ENCODE measurements around the gene EXOSC9. TPM values are rescaled to one million over a fixed set of nuclear protein-coding genes. Genes with fewer than 3 reads are reported as not detected.
"Not testable (repeated sequence)": the region's sequence is repeated elsewhere in the genome, so short reads cannot be mapped to it uniquely, and the experiment has no call there.

The EXOSC9 gene, protein sequence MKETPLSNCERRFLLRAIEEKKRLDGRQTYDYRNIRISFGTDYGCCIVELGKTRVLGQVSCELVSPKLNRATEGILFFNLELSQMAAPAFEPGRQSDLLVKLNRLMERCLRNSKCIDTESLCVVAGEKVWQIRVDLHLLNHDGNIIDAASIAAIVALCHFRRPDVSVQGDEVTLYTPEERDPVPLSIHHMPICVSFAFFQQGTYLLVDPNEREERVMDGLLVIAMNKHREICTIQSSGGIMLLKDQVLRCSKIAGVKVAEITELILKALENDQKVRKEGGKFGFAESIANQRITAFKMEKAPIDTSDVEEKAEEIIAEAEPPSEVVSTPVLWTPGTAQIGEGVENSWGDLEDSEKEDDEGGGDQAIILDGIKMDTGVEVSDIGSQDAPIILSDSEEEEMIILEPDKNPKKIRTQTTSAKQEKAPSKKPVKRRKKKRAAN
- polyA plus RNA-seq (67.3 and 67.4 TPM in 2 replicates), polyA minus RNA-seq (34.6 and 49.5 TPM in 2 replicates)

- H3K4me3 ChIP-seq (ENCODE audit: low read length) = peak within 1 kb of the TSS; percentile 99
- H3K9me2 ChIP-seq (ENCODE audit: insufficient read depth, low read length) = no peaks in the 10 kb centered on the region
- H3K9ac ChIP-seq (ENCODE audit: low read length) = peak within 1 kb of the TSS; percentile 82
- H3K79me2 ChIP-seq (replicated peaks; ENCODE audit: insufficient read depth, low read length) = peaks cover 17% of the 10 kb centered on the region
- no peaks in the 10 kb centered on the region for H3K27me3 ChIP-seq (ENCODE audit: insufficient read depth, low read depth, low read length)
- H3F3A ChIP-seq (ENCODE audit: insufficient read depth, low read length, poor library complexity, severe bottlenecking) = no peaks in the 10 kb centered on the region
- H3K27ac ChIP-seq (ENCODE audit: low read length) = peak within 1 kb of the TSS; percentile 82
- H3K36me3 ChIP-seq (ENCODE audit: insufficient read depth, low read length) = no peaks in the 10 kb centered on the region
- no peak for TF ChIP-seq CTCF (IDR thresholded peaks at IDR 0.05; ENCODE audit: poor library complexity, severe bottlenecking)
- TF ChIP-seq EP300 (conservative IDR thresholded peaks at IDR 0.05; ENCODE audit: poor library complexity, severe bottlenecking) = peak; percentile 52
- TF ChIP-seq EZH2 (IDR thresholded peaks at IDR 0.05; ENCODE audit: borderline replicate concordance, insufficient read depth, low read length, poor library complexity, severe bottlenecking) = no peak
- TF ChIP-seq, protein P1, sequence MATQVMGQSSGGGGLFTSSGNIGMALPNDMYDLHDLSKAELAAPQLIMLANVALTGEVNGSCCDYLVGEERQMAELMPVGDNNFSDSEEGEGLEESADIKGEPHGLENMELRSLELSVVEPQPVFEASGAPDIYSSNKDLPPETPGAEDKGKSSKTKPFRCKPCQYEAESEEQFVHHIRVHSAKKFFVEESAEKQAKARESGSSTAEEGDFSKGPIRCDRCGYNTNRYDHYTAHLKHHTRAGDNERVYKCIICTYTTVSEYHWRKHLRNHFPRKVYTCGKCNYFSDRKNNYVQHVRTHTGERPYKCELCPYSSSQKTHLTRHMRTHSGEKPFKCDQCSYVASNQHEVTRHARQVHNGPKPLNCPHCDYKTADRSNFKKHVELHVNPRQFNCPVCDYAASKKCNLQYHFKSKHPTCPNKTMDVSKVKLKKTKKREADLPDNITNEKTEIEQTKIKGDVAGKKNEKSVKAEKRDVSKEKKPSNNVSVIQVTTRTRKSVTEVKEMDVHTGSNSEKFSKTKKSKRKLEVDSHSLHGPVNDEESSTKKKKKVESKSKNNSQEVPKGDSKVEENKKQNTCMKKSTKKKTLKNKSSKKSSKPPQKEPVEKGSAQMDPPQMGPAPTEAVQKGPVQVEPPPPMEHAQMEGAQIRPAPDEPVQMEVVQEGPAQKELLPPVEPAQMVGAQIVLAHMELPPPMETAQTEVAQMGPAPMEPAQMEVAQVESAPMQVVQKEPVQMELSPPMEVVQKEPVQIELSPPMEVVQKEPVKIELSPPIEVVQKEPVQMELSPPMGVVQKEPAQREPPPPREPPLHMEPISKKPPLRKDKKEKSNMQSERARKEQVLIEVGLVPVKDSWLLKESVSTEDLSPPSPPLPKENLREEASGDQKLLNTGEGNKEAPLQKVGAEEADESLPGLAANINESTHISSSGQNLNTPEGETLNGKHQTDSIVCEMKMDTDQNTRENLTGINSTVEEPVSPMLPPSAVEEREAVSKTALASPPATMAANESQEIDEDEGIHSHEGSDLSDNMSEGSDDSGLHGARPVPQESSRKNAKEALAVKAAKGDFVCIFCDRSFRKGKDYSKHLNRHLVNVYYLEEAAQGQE (IDR thresholded peaks at IDR 0.05; ENCODE audit: borderline replicate concordance) = peak; percentile 42
- TF ChIP-seq TAF1 (IDR thresholded peaks at IDR 0.05; ENCODE audit: low read depth) = peak; percentile 61
- TF ChIP-seq POLR2AphosphoS5 (IDR thresholded peaks at IDR 0.05) = peak; percentile 91
- TF ChIP-seq RAD21 (conservative IDR thresholded peaks at IDR 0.05) = peak; percentile 47
- peak; percentile 95 for TF ChIP-seq MXI1 (conservative IDR thresholded peaks at IDR 0.05; ENCODE audit: poor library complexity, severe bottlenecking)
- peak; percentile 63 for TF ChIP-seq SMC3 (conservative IDR thresholded peaks at IDR 0.05; ENCODE audit: poor library complexity)
- H3K9me3 ChIP-seq (ENCODE audit: low read length) = no peaks in the 10 kb centered on the region
- peak within 1 kb of the TSS; percentile 96 for H3K4me2 ChIP-seq (ENCODE audit: low read length)
- no peaks in the 10 kb centered on the region for H4K20me1 ChIP-seq (ENCODE audit: insufficient read depth)
- H2AFZ ChIP-seq (ENCODE audit: low read depth, low read length) = peak within 1 kb of the TSS; percentile 100
Measured at GRCh38 chr4:121800961-121801714, at the start of gene EXOSC9. Gene EXOSC9, plus strand, starts transcription at chr4:121801323. Its CDS starts 102 bp downstream, at chr4:121801425.

DNA sequence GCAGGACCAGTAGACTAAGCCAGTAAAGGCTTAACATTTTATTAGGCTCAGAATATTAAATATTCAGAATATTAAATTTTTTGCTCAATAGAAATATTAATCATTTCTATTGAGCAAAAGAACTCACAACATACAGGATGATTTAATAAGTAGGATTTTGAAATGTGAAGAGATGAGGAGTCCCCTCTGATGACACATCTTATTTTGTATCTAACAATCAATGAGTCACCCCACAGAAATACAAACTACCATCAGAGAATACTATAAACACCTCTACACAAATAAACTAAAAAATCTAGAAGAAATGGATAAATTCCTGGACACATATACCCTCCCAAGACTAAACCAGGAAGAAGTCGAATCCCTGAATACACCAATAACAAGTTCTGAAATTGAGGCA lies 49.0 kb upstream of the EXOSC9 start:
- not testable (repeated sequence) for H3K27me3 ChIP-seq (ENCODE audit: insufficient read depth, low read depth, low read length); H3K9me2 ChIP-seq (ENCODE audit: insufficient read depth, low read length); H3K4me2 ChIP-seq (ENCODE audit: low read length); H4K20me1 ChIP-seq (ENCODE audit: insufficient read depth); H3F3A ChIP-seq (ENCODE audit: insufficient read depth, low read length, poor library complexity, severe bottlenecking); H3K9me3 ChIP-seq (ENCODE audit: low read length); H3K79me2 ChIP-seq (replicated peaks; ENCODE audit: insufficient read depth, low read length); H3K4me3 ChIP-seq (ENCODE audit: low read length); H3K36me3 ChIP-seq (ENCODE audit: insufficient read depth, low read length); H3K9ac ChIP-seq (ENCODE audit: low read length); H2AFZ ChIP-seq (ENCODE audit: low read depth, low read length); H3K27ac ChIP-seq (ENCODE audit: low read length)

All from neural cell (in vitro differentiated cells).